Activated CD8-positive, alpha-beta memory T cell treated with anti-CD3 and anti-CD28 coated beads, Interleukin-2, amount 50 U/mL, for 48 hours (primary cell): ENCODE results near the gene ZDHHC22.

Source experiments
- DNase-seq: peaks from one replicate; pipeline ENCODE4 v3.0.0-alpha.2; 2020

Gene ZDHHC22

DNA sequence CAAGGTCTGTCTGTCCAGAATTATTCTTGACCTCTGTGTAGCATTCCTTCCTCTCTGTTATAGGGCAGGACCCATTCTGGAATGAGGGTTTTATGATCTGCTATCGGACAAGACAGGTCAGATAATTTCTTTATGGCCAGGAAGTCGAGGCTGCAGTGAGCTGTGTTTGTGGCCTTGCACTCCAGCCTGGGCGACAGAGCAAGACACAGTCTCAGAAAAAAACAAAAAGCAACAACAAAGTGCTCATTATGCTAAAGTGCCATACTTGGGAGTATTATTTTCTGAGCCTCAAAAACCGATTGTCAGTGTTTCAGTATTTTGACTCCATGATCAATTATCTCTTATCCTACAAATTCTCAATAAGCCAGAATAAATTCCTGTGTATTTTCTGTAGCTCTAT lies 39.4 kb downstream of the ZDHHC22 start:
- DNase-seq = no peak

DNA sequence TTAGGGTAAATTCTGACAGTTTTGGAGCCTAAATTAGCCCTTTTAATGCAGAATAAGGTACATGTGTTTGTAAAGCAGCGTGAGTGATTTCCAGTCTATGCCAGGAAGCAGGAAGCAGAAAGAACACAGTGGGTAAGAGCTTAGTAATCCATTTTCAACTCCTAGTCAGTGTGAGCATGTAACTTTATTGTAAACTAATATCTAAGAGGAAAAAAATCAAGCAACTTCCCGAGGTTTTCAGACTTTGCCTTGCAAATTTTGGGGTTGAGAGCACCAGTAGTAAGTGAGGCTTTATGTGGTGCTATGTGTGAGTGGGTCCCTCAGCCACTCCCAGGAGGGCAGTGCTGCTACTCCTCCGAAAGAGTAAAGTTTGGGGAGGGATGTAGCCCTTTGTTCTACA lies 40.6 kb downstream of the ZDHHC22 start:
- no peak for DNase-seq

DNA sequence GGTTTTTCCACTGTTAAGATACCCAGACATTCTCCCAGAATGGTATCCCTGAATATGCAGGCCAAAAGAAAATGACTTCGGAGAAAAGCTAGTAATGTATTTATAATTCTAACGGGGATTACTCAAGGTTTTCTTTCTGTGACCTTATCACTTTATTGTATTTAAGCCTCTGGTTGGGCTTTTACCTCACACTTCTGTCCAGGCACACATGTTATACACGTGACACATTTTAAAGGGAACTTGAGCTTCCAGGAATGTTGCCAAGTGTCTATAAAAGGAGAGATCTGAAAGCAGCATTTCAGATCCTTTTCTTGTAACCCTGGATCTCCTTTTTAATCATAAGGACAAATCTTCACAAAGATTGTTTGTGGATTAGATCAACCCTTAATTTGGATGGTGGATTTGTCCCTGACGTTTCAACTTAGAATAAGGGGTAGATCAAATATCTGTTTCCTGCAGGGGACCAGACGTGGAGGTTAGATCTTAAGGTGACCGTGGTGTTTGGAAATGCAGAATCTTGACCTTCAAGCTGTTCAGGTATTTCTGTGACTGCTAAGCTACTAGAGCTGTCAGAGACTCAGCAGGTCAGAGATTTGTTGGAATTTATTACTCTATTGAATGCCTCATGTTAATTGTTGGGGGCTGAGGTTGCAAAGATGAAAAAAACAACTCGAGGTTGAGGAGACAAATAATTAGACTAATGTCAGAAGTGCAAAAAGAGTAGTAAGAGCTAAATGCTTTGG lies 42.0 kb downstream of the ZDHHC22 start:
- DNase-seq = no peak

DNA sequence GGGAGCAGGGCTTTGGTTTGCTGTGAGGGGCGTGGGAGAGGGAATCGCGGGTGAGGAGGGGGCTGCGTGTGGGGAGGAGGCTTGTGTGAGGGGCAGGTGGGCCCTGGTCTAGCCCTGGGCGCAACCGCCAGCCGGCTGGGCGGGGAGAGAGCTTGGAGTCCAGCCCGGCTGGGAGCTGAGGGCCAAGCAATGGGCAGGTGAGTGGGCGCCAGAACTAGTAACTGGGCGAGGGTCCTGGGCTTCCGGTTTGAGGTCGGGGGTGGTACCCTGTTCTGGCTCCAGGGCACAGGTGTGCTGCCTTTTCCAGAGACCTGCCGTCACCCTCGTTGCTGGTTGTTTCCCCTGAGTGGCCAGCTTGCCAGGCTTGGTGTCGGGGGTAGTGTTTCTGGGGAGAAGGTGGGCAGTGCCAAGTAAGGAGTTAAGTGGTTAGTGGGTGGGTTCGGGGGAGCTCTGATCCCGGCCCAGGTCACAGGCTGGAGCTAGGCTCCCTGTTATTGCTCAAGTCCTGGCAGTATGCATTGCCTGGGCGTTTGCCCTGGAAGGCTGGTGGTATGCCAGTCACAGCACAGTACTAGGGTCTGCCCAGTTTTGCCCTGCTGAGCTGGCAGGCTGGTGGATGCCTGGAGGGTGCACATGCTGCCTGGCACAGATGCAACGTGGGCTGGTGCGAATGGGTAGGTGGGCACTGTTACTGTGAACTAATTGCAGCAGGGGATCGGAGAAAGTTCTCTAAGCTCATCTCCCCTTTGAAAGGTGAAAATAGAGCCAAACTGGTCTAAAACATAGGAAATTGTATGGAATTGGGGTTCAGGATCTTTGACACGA lies 42.9 kb downstream of the ZDHHC22 start:
- DNase-seq = peak; percentile 65

DNA sequence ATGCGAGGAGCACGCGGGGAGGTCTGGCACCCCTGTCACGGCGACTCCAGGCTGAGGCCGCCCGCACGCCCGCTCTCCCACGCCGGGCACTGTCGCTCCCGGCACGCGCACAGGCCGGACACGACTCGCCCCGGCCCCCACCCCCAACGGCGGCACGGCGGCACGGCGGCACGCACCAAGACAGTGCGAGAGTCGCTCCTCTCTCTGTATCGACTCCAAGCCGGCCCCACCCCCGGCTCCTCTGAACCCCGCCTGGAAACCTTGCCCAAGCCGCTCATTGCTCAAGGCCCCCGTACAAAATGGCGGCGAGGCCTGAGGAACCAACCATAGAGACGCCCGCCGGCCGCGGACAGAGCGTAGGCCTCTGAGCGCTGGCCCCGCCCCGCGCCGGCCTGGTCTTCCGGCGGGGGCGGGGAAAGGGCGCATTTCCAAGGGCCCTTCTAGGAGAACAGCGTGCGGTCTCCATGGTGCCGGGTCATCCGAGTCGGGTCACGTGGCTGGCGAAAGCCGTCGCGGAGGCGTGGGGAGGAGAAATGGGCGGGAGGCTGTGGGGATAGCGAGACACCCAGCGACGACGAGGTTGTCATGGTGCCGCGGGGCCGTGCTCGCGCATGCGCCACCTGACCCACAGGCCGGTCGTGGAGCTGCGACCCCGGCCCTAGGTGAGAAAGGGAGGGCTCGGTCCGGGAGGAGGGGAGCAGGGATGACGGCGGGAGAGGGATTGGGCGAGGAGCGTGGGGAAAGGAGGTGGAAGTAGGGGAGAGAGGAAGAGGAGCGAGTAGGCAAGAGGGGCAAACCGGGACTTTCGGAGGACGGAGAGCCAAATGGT lies 43.7 kb downstream of the ZDHHC22 start, which contains the start of gene CIPC:
CIPC (plus strand) TSS at position 559 of the 829 bp plus-strand sequence. CDS start 7,451 bp downstream, outside the sequence.
- DNase-seq = peak; percentile 99

DNA sequence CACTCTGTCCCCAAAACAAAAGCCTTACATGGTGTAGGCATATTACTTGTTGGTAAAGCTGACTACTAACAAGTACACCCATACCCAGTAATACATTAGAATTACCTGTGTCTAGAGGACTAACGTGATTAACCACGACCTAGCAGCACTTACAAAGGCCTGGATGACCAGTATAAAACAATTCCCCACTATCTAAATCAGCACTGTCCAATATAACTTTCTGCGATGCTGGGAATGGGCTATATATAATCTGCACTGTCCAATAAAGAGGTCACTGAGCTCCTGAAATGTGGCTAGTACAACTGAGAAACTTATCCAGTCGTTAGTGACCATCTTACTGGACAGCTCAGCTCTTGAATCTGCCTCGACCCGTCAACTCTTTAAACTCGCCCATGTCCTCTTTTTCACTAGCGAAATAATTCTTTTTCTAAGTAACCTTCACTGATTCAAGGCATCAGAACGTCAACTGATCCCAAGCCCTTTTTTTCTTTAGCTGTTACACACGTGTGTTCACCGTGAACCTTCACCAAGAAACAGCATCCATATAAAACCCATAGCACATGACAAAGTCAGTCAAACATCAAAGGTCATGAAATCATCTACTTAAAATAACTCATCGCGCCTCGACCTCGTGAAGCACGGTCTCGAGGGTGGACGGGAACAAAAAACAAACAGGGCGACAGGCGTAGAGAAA lies 44.4 kb downstream of the ZDHHC22 start:
- no peak for DNase-seq

DNA sequence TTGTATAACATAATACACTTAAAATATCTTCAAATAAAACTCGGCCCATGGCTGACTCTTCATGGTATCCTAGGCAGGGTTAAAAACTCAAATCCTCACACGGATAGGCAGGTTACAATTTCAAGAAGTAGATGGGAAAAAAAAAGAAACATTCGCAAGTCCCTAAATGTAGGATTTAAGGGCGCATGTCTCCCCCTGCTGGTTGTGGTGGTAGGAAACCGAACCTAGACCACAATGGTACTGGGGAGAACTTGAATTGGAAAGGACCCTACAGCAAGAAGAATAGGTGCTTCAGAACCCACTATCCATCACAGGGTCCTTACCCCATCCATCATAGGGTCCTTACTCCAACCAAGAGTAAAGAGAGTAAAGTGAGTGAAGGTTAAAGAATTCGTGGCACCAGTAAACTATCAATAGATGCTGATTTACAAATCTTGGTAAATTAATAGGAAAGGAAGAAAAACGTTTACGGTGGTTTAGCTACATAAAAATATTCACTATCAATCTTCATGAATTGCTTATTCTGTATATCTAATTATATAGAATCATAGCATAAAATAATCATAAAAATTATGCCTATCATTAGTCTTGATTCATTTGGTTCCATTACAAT lies 46.8 kb downstream of the ZDHHC22 start:
- peak; percentile 84 for DNase-seq

DNA sequence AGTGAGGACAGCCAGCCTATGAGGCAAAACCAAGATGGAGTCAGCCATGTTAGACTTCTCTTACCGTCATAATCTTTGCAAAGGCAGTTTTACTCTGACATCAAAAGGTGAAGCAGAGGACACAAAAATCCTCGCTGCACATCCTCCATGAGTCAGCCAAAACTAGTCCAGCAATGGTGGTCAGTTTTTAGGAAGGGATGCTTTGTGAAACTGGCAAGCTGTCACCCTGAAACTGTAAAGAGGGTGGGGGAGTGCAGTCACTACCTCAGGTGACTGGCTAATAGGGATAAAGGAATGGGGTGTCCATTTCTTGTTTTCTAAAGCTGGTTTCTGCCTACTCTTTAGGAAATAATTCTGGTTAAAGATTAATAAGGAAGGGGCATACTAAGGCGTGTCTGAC lies 48.9 kb downstream of the ZDHHC22 start:
- DNase-seq = no peak

DNA sequence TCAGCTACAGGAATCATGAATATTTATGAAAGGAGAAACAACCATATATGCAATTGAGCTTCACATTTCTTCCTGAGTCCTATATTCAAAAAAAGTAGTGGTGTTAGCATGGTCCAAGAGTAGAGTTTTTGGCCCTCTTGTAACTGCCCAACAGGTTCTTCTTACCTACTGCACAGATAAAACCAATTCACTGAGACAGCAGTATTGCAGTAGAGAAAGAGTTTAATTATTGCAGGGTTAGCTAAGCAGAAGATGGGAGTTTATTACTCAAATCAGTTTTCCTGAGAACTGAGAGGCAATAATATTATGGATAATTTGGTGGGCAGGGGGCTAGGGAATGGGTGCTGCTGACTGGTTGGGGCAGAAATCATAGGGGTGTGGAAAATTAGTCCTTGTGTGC lies 50.1 kb downstream of the ZDHHC22 start:
- DNase-seq = no peak

DNA sequence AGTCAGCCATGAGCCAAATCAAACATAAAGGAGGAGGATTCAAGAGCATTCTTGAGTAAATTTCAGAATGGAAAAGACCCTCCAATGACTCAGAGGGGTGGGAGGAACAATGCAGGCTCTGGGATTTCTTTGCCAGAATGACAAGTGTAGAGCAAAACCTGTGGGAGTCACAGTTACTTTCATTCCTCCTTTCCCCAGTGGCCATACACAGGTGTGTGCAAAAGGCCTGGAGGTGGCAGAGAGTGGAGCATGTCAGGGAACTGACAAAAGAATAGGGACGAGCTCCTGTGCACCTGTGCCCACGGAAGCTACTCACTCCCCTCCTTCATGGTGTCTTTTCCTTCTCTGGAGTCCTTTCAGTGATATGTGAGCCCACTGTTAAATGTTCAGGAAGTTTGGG lies 52.9 kb downstream of the ZDHHC22 start:
- DNase-seq = no peak

DNA sequence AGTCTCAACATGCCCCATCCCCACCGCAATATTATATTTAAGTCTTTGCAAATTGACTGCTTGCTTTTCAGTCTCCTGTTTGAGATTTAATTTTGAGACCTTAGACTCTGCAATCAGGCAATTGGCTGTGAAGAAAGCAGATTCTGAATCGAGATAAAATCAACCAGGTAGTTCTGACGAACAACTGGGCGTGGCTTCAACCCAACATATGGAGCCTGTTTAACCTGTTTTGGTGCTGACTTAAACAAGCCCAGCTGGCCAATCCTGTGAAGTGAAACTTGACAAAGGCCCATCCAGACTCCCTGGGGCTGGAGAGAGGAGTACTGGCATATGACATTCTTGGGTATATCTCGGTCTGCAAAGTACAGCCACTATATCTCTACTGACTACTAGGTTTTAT lies 53.4 kb downstream of the ZDHHC22 start:
- no peak for DNase-seq

DNA sequence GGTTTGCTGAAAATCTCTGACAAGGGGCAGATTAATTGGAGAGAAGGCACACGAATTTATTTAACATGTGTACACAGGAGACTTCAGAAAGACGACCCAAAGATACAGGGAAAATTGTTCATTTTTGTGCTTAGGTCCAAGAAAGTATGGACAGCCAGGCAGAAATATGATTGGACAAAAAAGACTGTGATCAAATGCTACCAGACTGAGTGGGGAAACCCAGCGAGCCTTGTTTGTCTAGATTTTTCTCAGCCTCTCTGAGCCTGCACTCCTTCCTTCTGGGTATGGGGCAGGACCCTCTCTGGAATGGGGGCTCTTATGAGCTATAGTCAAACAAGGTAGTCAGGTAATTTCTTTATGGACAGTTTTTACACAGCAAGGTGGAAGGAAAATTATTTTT lies 54.0 kb downstream of the ZDHHC22 start:
- DNase-seq = no peak

DNA sequence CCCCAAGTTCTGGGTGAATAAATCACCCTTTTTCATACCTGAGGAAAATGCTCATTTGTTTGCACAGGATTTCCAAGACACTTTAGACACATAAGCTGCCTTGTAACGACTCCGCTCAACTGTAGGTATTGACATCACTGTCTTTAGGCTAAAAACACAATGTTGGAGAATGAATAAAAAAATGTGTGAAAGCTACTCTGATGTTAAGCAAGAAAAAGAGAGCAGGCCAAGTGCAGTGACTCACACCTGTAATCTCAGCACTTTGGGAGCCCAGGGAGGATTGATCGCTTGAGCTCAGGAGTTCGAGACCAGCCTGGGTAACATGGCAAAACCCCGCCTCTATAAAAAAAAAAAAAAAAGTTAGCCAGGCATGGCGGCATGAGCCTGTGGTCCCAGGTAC lies 54.6 kb downstream of the ZDHHC22 start:
- no peak for DNase-seq

DNA sequence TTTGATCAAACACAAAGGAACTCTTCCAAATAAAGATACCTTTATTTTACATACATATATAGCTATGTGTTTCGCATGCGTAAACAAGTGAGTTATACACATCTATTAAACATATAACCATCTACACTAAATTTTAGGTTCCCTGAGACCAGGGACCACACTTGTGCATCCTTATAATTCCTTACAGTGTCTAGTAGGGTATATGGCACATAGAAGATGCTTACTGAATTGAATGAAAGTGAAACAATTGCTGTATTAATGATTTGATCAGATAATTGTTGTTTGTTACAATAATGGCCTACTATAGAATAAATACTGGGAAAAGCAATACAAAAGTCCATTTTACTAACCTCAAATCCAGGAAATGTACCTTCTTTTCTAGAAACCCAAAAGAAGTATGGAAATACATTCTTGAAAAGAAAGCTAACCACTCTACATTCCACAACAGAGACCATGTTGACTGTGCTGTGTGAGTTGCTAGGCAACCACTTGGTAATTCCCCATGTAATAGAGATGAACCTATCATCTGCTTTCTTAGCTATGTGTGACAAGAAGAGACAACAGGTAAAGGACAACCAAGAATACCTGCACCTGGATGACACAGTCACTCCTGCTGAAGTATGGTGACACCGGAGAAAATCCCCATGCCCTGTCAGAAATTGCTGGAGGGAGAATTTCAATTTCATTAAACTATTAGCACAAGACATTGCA lies 55.4 kb downstream of the ZDHHC22 start:
- no peak for DNase-seq

DNA sequence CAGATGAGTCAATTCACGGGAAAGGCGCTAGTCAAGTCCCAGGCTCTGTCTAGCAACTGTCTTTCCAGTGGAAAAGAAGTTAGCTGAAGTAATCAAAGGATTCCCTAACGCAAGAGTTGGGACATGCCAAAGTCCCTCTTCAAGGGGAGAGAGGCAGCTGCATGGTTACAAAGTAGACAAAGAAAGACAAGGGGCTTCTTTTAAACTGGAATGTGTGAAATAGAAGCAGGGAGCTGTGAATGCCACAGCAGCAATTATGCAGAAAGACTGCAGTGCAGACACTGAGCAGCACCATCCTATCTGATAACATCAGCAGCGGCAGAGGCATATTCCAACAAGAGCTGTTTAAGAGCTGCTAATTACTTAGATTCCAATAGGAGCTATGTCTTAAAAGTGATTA lies 56.1 kb downstream of the ZDHHC22 start:
- no peak for DNase-seq

DNA sequence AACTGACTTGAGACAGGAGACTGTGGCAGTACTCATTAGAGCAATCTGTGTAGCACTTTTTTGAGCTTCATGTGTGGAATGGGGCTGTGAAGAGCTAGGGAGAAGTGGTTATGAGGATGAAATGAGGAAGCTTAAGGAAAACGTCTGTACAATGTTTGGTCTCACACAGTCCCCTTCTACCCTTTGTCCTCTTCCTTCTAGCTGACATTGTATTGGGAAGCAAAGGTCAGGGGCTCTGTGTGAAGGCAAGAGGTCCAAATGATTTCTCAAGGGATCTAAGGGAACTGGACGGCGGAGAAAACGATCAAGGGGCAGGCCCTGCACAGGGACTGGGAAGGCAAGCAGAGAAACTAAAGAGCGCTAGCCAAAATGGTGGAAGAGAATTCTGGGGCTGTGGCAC lies 56.6 kb downstream of the ZDHHC22 start:
- DNase-seq = no peak

DNA sequence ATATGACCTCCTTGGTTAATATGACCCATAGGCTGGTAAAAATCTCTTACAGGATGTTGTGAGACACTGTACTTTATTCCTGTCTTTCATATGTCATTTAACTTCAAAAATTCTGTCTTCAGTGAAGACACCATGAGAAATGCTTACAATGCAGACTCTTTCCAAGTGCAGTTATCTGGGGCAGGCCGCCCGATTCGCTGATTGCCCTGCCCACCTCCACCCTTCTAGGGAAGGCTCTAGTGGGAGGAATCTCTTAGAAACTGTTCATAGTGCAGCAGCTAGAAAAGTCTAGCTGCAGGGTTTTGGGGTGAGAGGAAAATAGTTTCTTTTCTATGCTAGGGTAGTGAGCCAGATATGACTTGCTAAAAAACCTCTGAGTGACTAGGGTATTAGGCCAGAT lies 58.5 kb downstream of the ZDHHC22 start:
- DNase-seq = no peak

DNA sequence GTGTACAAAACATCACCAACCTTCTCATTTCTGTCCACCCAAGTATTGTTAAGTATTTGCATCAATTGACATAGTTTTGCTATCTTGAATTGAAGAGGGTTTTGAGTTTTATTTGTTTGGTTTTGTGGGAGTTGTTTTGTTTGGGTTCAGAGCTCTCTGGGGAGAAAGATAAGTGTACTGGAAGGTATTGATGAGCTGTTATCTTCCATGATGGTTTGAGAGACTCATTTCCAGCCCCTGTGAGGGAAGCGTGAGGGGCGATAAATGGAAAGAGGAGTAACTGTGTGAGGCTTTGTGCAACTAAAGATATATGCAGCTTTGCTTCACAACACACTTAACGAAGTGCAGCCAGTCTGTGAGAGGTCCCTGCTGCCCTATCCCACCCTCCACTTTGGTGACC lies 59.2 kb downstream of the ZDHHC22 start:
- no peak for DNase-seq
